HG02642 (cell line): ENCODE measurements around the gene DOP1B.

Experiments used
- ATAC-seq: cut with Tn5 transposase; IDR thresholded peaks from one replicate; pipeline ENCODE4 v1.9.1; 2021; ENCODE audit warnings: mild to moderate bottlenecking; ENCODE audit not compliant: unreplicated experiment, poor library complexity

DOP1B gene

GRCh38 chr21:36200081-36200561 is 43.5 kb downstream of the DOP1B start:
- no peak for ATAC-seq

- no peak for ATAC-seq
Observed at GRCh38 chr21:36202726-36203602, 46.3 kb downstream of the DOP1B start.

- ATAC-seq, result no peak
Observed at GRCh38 chr21:36203603-36203889, 46.9 kb downstream of the DOP1B start.

- ATAC-seq, result no peak
Observed at GRCh38 chr21:36204980-36205379, 48.4 kb downstream of the DOP1B start.

- ATAC-seq, result no peak
Observed at GRCh38 chr21:36205962-36206361, 49.3 kb downstream of the DOP1B start.
